ENCODE data around the gene CAMSAP1. TPM values are rescaled to one million over a fixed set of nuclear protein-coding genes. Genes with fewer than 3 reads are reported as not detected.

The CAMSAP1 gene
- total and polyA plus RNA-seq, 2 donors from 2014 or later: 3.3 to 38.6 TPM

- Histone ChIP-seq H3K36me3 (ENCODE audit: control insufficient read depth in 2 of 3, insufficient read depth in 3 of 3, low read length in 3 of 3) (no peaks in the 10 kb centered on the region), H3K9me3 (ENCODE audit: control insufficient read depth in 2 of 3, insufficient read depth in 1 of 3, low read length in 3 of 3) (no peaks in the 10 kb centered on the region), H3K4me3 (ENCODE audit: low read length in 3 of 3) (no peak overlapping the region), H3K4me1 (ENCODE audit: control insufficient read depth in 2 of 3, insufficient read depth in 2 of 3, low read depth in 1 of 3, low read length in 3 of 3) (no peaks in the 10 kb centered on the region), H3K27ac (ENCODE audit: low read depth in 2 of 2, low read length in 2 of 2) (no peak overlapping the region), H3K27me3 (ENCODE audit: control insufficient read depth, insufficient read depth, low read length) (no peaks in the 10 kb centered on the region), H3K9ac (ENCODE audit: low read length in 3 of 3) (no peak overlapping the region)
- DNase-seq: no peak
- TF ChIP-seq CTCF (IDR thresholded peaks at IDR 0.05; ENCODE audit: borderline replicate concordance, extremely low read depth, insufficient read depth): no peak
- intact Hi-C loops (cut with DNase I): no loop called here
- no peak for FAIRE-seq
Measured at GRCh38 chr9:135773530-135774238, 133.7 kb downstream of the CAMSAP1 start.

- no peaks in the 10 kb centered on the region for H3K36me3 ChIP-seq (ENCODE audit: control insufficient read depth in 2 of 3, insufficient read depth in 3 of 3, low read length in 3 of 3)
- no peaks in the 10 kb centered on the region for H3K9me3 ChIP-seq (ENCODE audit: control insufficient read depth in 2 of 3, insufficient read depth in 1 of 3, low read length in 3 of 3)
- no peak overlapping the region for H3K4me3 ChIP-seq (ENCODE audit: low read length in 3 of 3)
- DNase-seq: peak in 4 of 5 donors; percentile 23 to 53 (median 26)
- intact Hi-C loops (cut with DNase I): no loop called here
- no peak overlapping the region for H3K27ac ChIP-seq (ENCODE audit: low read depth in 2 of 2, low read length in 2 of 2)
- no peak overlapping the region for H3K9ac ChIP-seq (ENCODE audit: low read length in 3 of 3)
- H3K4me1 ChIP-seq (ENCODE audit: control insufficient read depth in 2 of 3, insufficient read depth in 2 of 3, low read depth in 1 of 3, low read length in 3 of 3): no peaks in the 10 kb centered on the region
- no peaks in the 10 kb centered on the region for H3K27me3 ChIP-seq (ENCODE audit: control insufficient read depth, insufficient read depth, low read length)
- TF ChIP-seq CTCF (IDR thresholded peaks at IDR 0.05; ENCODE audit: borderline replicate concordance, extremely low read depth, insufficient read depth): no peak
- no peak for FAIRE-seq
Measured at GRCh38 chr9:135772702-135773493, 134.4 kb downstream of the CAMSAP1 start.

- TF ChIP-seq CTCF (IDR thresholded peaks at IDR 0.05; ENCODE audit: borderline replicate concordance, extremely low read depth, insufficient read depth): no peak
- Histone ChIP-seq H3K36me3 (ENCODE audit: control insufficient read depth in 2 of 3, insufficient read depth in 3 of 3, low read length in 3 of 3) (no peaks in the 10 kb centered on the region), H3K27me3 (ENCODE audit: control insufficient read depth, insufficient read depth, low read length) (no peaks in the 10 kb centered on the region), H3K9me3 (ENCODE audit: control insufficient read depth in 2 of 3, insufficient read depth in 1 of 3, low read length in 3 of 3) (no peaks in the 10 kb centered on the region), H3K27ac (ENCODE audit: low read depth in 2 of 2, low read length in 2 of 2) (no peak overlapping the region), H3K4me3 (ENCODE audit: low read length in 3 of 3) (no peak overlapping the region), H3K9ac (ENCODE audit: low read length in 3 of 3) (no peak overlapping the region), H3K4me1 (ENCODE audit: control insufficient read depth in 2 of 3, insufficient read depth in 2 of 3, low read depth in 1 of 3, low read length in 3 of 3) (no peaks in the 10 kb centered on the region)
- DNase-seq: no peak
- intact Hi-C loops (cut with DNase I): no loop called here
- no peak for FAIRE-seq
Measured at GRCh38 chr9:135772056-135772646, 135.2 kb downstream of the CAMSAP1 start.
